B cell (primary cell): ENCODE results near the gene TTLL11. TPM values are rescaled to one million over a fixed set of nuclear protein-coding genes. Genes with fewer than 3 reads are reported as not detected.

Source experiments
- ATAC-seq: fragments of 200-7000 bp; cut with Tn5 transposase; one replicate; pipeline ENCODE4 v1.10.0; 2021; ENCODE audit warnings: low read depth, mild to moderate bottlenecking, moderate number of reproducible peaks, moderate library complexity
- CTCF ChIA-PET: fragments of 350-600 bp; sonication (Branson Sonifier 250); formaldehyde crosslinking; loops from one replicate; lab custom pipeline; 2021; ENCODE audit warnings: antibody characterized with exemption, inconsistent platforms; lab: Charles Lee
- POLR2A ChIA-PET: fragments of 350-600 bp; sonication (Branson Sonifier 250); formaldehyde crosslinking; loops from one replicate; lab custom pipeline; 2021; ENCODE audit warnings: antibody characterized with exemption; lab: Charles Lee
- DNase-seq: peaks from one replicate; pipeline ENCODE4 v3.0.0; 2013
- H2AFZ ChIP-seq: 2 replicates; pipeline ENCODE4 v1.6.1; 2012; ENCODE audit warnings: mild to moderate bottlenecking, low read depth, low read length; ENCODE audit not compliant: insufficient read depth, poor library complexity, severe bottlenecking
- H3K27ac ChIP-seq, 2 donors: 1 replicate in 1 of 2; 2 replicates in 1 of 2; pipeline ENCODE4 v1.5.1; 2012 to 2013; ENCODE audit warnings: low read length in 2 of 2, mild to moderate bottlenecking in 2 of 2, moderate library complexity in 1 of 2
- H3K27me3 ChIP-seq, 4 experiments: fragments of 200-600 bp in 1 of 4; sonication (generic) in 1 of 4; replicated peaks in 1 of 4; 1 replicate in 2 of 4; 2 replicates in 2 of 4; pipeline versions ENCODE4 v1.6.1 to v1.7.0; 2013 to 2016; ENCODE audit warnings: low read length in 3 of 4, mild to moderate bottlenecking in 2 of 4, mixed read lengths in 1 of 4, moderate library complexity in 1 of 4; ENCODE audit not compliant: insufficient read depth in 4 of 4, control insufficient read depth in 3 of 4; ENCODE audit errors: control extremely low read depth in 1 of 4
- H3K36me3 ChIP-seq, 2 experiments: replicated peaks in 1 of 2; 1 replicate in 1 of 2; 2 replicates in 1 of 2; pipeline versions ENCODE4 v1.6.1 to v1.7.1; 2013; ENCODE audit warnings: low read length in 1 of 2; ENCODE audit not compliant: insufficient read depth in 2 of 2, control insufficient read depth in 1 of 2; ENCODE audit errors: control extremely low read depth in 1 of 2, extremely low read depth in 1 of 2
- H3K4me1 ChIP-seq, 2 donors: fragments of 200-600 bp in 1 of 2; sonication (generic) in 1 of 2; 1 replicate in 1 of 2; 2 replicates in 1 of 2; pipeline versions ENCODE4 v1.5.1 to v1.6.1; 2013 to 2017; ENCODE audit warnings: low read length in 2 of 2; ENCODE audit not compliant: control insufficient read depth in 2 of 2, insufficient read depth in 2 of 2
- H3K4me2 ChIP-seq: replicated peaks from 2 replicates; pipeline ENCODE3; 2012; ENCODE audit warnings: mild to moderate bottlenecking, low read depth, low read length; ENCODE audit not compliant: poor library complexity, severe bottlenecking
- H3K4me3 ChIP-seq, 5 experiments: fragments of 200-600 bp in 1 of 5; sonication (generic) in 1 of 5; 1 replicate in 3 of 5; 2 replicates in 2 of 5; pipeline versions ENCODE4 v1.5.1 to v1.7.0; 2011 to 2016; ENCODE audit warnings: low read length in 4 of 5, mild to moderate bottlenecking in 4 of 5, low read depth in 2 of 5, control low read depth in 1 of 5, moderate library complexity in 1 of 5; ENCODE audit not compliant: insufficient read depth in 1 of 5; ENCODE audit errors: control extremely low read depth in 1 of 5, extremely low read depth in 1 of 5
- H3K79me2 ChIP-seq: fragments of 200-600 bp; sonication (generic); one replicate; pipeline ENCODE4 v1.6.0; 2016; ENCODE audit warnings: low read length; ENCODE audit not compliant: control insufficient read depth, insufficient read depth
- H3K9ac ChIP-seq: fragments of 200-600 bp; sonication (generic); 2 replicates; pipeline ENCODE4 v1.6.1; 2017; ENCODE audit warnings: mild to moderate bottlenecking, low read length, moderate library complexity
- H3K9me3 ChIP-seq, 3 donors: one replicate each; pipeline versions ENCODE4 v1.6.1 to v1.7.1; 2013; ENCODE audit warnings: low read length in 2 of 3; ENCODE audit not compliant: control insufficient read depth in 2 of 3, insufficient read depth in 1 of 3; ENCODE audit errors: control extremely low read depth in 1 of 3
- H4K20me1 ChIP-seq: 2 replicates; pipeline ENCODE4 v1.6.0; 2012; ENCODE audit warnings: mild to moderate bottlenecking, low read length; ENCODE audit not compliant: insufficient read depth, control insufficient read depth, poor library complexity, severe bottlenecking
- H3K27ac Mint-ChIP-seq: one replicate; pipeline ENCODE4 v1.8.0; 2021; ENCODE audit warnings: mixed read lengths
- H3K27me3 Mint-ChIP-seq: one replicate; pipeline ENCODE4 v1.8.0; 2021; ENCODE audit warnings: mixed read lengths
- H3K4me1 Mint-ChIP-seq: one replicate; pipeline ENCODE4 v1.8.0; 2021; ENCODE audit warnings: mixed read lengths
- H3K4me3 Mint-ChIP-seq: one replicate; pipeline ENCODE4 v1.8.0; 2021; ENCODE audit warnings: mixed read lengths
- H3K9me3 Mint-ChIP-seq: one replicate; pipeline ENCODE4 v1.8.0; 2022; ENCODE audit warnings: mixed read lengths; ENCODE audit not compliant: insufficient read depth
- CTCF ChIP-seq: fragments of 200-600 bp; IDR thresholded peaks from one replicate; pipeline ENCODE4 v1.8.0; 2022; ENCODE audit warnings: antibody characterized with exemption, mild to moderate bottlenecking
- EZH2 ChIP-seq: IDR thresholded peaks from 2 replicates; pipeline ENCODE4 v1.6.1; 2012; ENCODE audit warnings: borderline replicate concordance, low read depth, mild to moderate bottlenecking, moderate library complexity, low read length; ENCODE audit not compliant: insufficient read depth, poor library complexity, severe bottlenecking
- WGBS: methylation state at CpG from one replicate; pipeline ENCODE4 v1.1.5; 2013; ENCODE audit warnings: missing lambda C conversion rate; ENCODE audit not compliant: insufficient coverage; 5-methylcytosine and 5-hydroxymethylcytosine counted together
- intact Hi-C: fragments of 100-400 bp; cut with micrococcal nuclease; formaldehyde crosslinking; loops from one replicate; pipeline ENCODE4 v1.10.0; 2022
- polyA plus RNA-seq: library from polyadenylated mRNA; depleted of rRNA; stranded (reverse); fragments of >200 nt; gene quantifications from 2 replicates; pipeline ENCODE4 v1.2.3, GENCODE V29; 2012
- total RNA-seq, 2 donors: library from RNA; stranded (reverse); fragments of 120-200 nt in 1 of 2; gene quantifications; 1 replicate in 1 of 2; 2 replicates in 1 of 2; pipeline versions ENCODE4 v1.2.3 to v1.2.4, GENCODE V29; 2013 to 2022

The TTLL11 gene
- total and polyA plus RNA-seq, 2 donors (not counting 1 experiment from before 2014, with no cell fraction given), result 3.6 to 3.8 TPM

DNA sequence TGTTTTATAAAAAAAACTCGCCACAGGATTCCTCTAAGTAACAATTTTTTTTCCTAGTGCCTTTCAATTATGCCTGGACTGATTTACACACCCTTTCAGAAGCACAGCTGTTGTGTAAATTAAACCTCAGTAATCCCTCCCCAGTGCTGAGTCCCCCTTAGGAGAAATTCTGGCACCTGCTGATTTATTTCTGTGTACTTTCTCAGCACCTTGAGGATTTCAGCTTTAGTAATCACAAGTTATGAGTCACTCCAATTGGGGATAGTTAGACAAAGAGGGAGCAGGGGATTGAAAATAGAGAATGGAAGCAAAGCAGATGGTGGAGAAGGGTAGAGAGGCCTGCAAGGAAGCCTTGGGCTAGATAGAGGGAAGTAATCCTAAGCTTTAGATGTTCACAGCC is 171.7 kb downstream of the TTLL11 start:
- Mint-ChIP-seq H3K27ac (no peak overlapping the region), H3K27me3 (no peaks in the 10 kb centered on the region), H3K9me3 (no peaks in the 10 kb centered on the region), H3K4me1 (peaks cover 13% of the 10 kb centered on the region), H3K4me3 (no peak overlapping the region)
- POLR2A ChIA-PET, result no interaction called here
- Histone ChIP-seq H3K79me2 (no peaks in the 10 kb centered on the region), H3K9me3 (no peaks in the 10 kb centered on the region), H3K4me1 (peaks cover 0 to 4% of the 10 kb centered on the region in 2 donors), H3K27me3 (no peaks in the 10 kb centered on the region), H3K36me3 (no peaks in the 10 kb centered on the region), H3K4me2 (no peak overlapping the region), H3K27ac (no peak overlapping the region), H3K9ac (no peak overlapping the region), H2AFZ (no peak overlapping the region), H3K4me3 (no peak overlapping the region), H4K20me1 (no peaks in the 10 kb centered on the region)
- ATAC-seq, result no peak
- TF ChIP-seq CTCF (no peak), EZH2 (no peak)
- CTCF ChIA-PET, result no interaction called here
- no CpG with 5 or more reads among the region's 1 CpG for WGBS
- intact Hi-C loops, result no loop called here
- no peak for DNase-seq

GRCh38 chr9:121917375-121918335 is 175.5 kb downstream of the TTLL11 start:
- intact Hi-C loops, result no loop called here
- H3K27ac Mint-ChIP-seq, result no peak overlapping the region
- Histone ChIP-seq H3K4me3 (no peak overlapping the region), H3K79me2 (no peaks in the 10 kb centered on the region), H4K20me1 (no peaks in the 10 kb centered on the region), H3K9me3 (no peaks in the 10 kb centered on the region), H3K27ac (no peak overlapping the region), H2AFZ (no peak overlapping the region), H3K9ac (no peak overlapping the region), H3K4me1 (peaks cover 0 to 4% of the 10 kb centered on the region in 2 donors), H3K36me3 (no peaks in the 10 kb centered on the region), H3K4me2 (no peak overlapping the region), H3K27me3 (no peaks in the 10 kb centered on the region)
- no peaks in the 10 kb centered on the region for H3K9me3 Mint-ChIP-seq
- TF ChIP-seq CTCF, result no peak
- TF ChIP-seq EZH2, result no peak
- H3K27me3 Mint-ChIP-seq, result no peaks in the 10 kb centered on the region
- peaks cover 15% of the 10 kb centered on the region for H3K4me1 Mint-ChIP-seq
- POLR2A ChIA-PET, result no interaction called here
- 100% methylated on average over 2 of the region's 4 CpGs for WGBS
- CTCF ChIA-PET, result no interaction called here
- DNase-seq (no peak), ATAC-seq (no peak)
- H3K4me3 Mint-ChIP-seq, result no peak overlapping the region
